T-helper 17 cell (primary cell): ENCODE results near the gene CLNK. TPM values are rescaled to one million over a fixed set of nuclear protein-coding genes. Genes with fewer than 3 reads are reported as not detected.

ENCODE experiments used
- ATAC-seq: fragments of 150-1000 bp; cut with Tn5 transposase; 2 replicates; pipeline ENCODE4 v1.10.0; 2021; ENCODE audit warnings: mild to moderate bottlenecking, moderate library complexity
- DNase-seq, 3 donors: peaks; one replicate each; pipeline versions ENCODE4 v3.0.0 to v3.0.0-alpha.2; 2020 to 2021
- H3K9me3 ChIP-seq: one replicate; pipeline ENCODE4 v1.7.0; 2013; ENCODE audit warnings: low read length, mild to moderate bottlenecking; ENCODE audit not compliant: control insufficient read depth, poor library complexity, severe bottlenecking
- H3K27ac Mint-ChIP-seq: one replicate; pipeline ENCODE4 v1.8.0; 2022; ENCODE audit warnings: mild to moderate bottlenecking, moderate library complexity, mixed read lengths
- H3K27me3 Mint-ChIP-seq: one replicate; pipeline ENCODE4 v1.8.0; 2022; ENCODE audit warnings: mixed read lengths
- H3K36me3 Mint-ChIP-seq: one replicate; pipeline ENCODE4 v1.8.0; 2022; ENCODE audit warnings: low read depth, mixed read lengths
- H3K4me1 Mint-ChIP-seq: one replicate; pipeline ENCODE4 v1.8.0; 2022; ENCODE audit warnings: mild to moderate bottlenecking, mixed read lengths
- H3K4me3 Mint-ChIP-seq: one replicate; pipeline ENCODE4 v1.8.0; 2022; ENCODE audit warnings: mild to moderate bottlenecking, moderate library complexity, mixed read lengths
- total RNA-seq, 4 donors: library from RNA in 2 of 4; stranded (reverse) in 2 of 4; gene quantifications; one replicate each; pipeline ENCODE4 v1.2.3 and lab custom pipeline; 2022 to 2026

The CLNK gene
- total RNA-seq, 2 donors from 2014 or later, result 0.12 to 0.39 TPM

GRCh38 chr4:10667701-10668326, 16.8 kb downstream of the CLNK start:
- DNase-seq (no peak), ATAC-seq (no peak)
- H3K9me3 ChIP-seq, result no peaks in the 10 kb centered on the region
- H3K27ac Mint-ChIP-seq, result no peak overlapping the region
- H3K27me3 Mint-ChIP-seq, result peaks cover 5% of the 10 kb centered on the region
- H3K4me1 Mint-ChIP-seq, result peaks cover 3% of the 10 kb centered on the region
- no peak overlapping the region for H3K4me3 Mint-ChIP-seq
- H3K36me3 Mint-ChIP-seq, result no peaks in the 10 kb centered on the region

- Mint-ChIP-seq H3K4me1 (no peaks in the 10 kb centered on the region), H3K36me3 (no peaks in the 10 kb centered on the region), H3K27me3 (peaks cover 5% of the 10 kb centered on the region), H3K4me3 (no peak overlapping the region), H3K27ac (no peak overlapping the region)
- H3K9me3 ChIP-seq, result no peaks in the 10 kb centered on the region
- ATAC-seq, result no peak
- no peak for DNase-seq
Measured at GRCh38 chr4:10666616-10667015, 18.0 kb downstream of the CLNK start.

GRCh38 chr4:10664408-10664807, 20.2 kb downstream of the CLNK start:
- no peak overlapping the region for H3K27ac Mint-ChIP-seq
- no peak overlapping the region for H3K4me3 Mint-ChIP-seq

GRCh38 chr4:10662937-10663336, 21.6 kb downstream of the CLNK start:
- Mint-ChIP-seq H3K4me1 (peaks cover 2% of the 10 kb centered on the region), H3K36me3 (no peaks in the 10 kb centered on the region), H3K4me3 (no peak overlapping the region), H3K27me3 (peaks cover 5% of the 10 kb centered on the region), H3K27ac (no peak overlapping the region)
- H3K9me3 ChIP-seq, result no peaks in the 10 kb centered on the region
- DNase-seq (no peak), ATAC-seq (no peak)

More at GRCh38 chr4:10664408-10664807, 20.2 kb downstream of the CLNK start:
- ATAC-seq (no peak), DNase-seq (no peak)
- H3K36me3 Mint-ChIP-seq, result no peaks in the 10 kb centered on the region
- H3K9me3 ChIP-seq, result no peaks in the 10 kb centered on the region
- peaks cover 5% of the 10 kb centered on the region for H3K27me3 Mint-ChIP-seq
- H3K4me1 Mint-ChIP-seq, result no peaks in the 10 kb centered on the region

- Mint-ChIP-seq H3K36me3 (no peaks in the 10 kb centered on the region), H3K4me1 (peaks cover 8% of the 10 kb centered on the region), H3K27me3 (peaks cover 5% of the 10 kb centered on the region), H3K4me3 (no peak overlapping the region), H3K27ac (no peak overlapping the region)
- H3K9me3 ChIP-seq, result no peaks in the 10 kb centered on the region
- ATAC-seq (no peak), DNase-seq (no peak)
Measured at GRCh38 chr4:10661047-10661446, 23.5 kb downstream of the CLNK start.

- no peak for DNase-seq
- Mint-ChIP-seq H3K4me3 (no peak overlapping the region), H3K27ac (no peak overlapping the region), H3K4me1 (peaks cover 11% of the 10 kb centered on the region), H3K27me3 (no peaks in the 10 kb centered on the region), H3K36me3 (no peaks in the 10 kb centered on the region)
- ATAC-seq, result no peak
- no peaks in the 10 kb centered on the region for H3K9me3 ChIP-seq
Measured at GRCh38 chr4:10659251-10659650, 25.3 kb downstream of the CLNK start.

- peaks cover 11% of the 10 kb centered on the region for H3K4me1 Mint-ChIP-seq
- H3K36me3 Mint-ChIP-seq, result no peaks in the 10 kb centered on the region
- DNase-seq, result no peak
- no peak for ATAC-seq
- no peaks in the 10 kb centered on the region for H3K27me3 Mint-ChIP-seq
- H3K27ac Mint-ChIP-seq, result peak overlapping the region; percentile 37
- no peaks in the 10 kb centered on the region for H3K9me3 ChIP-seq
- no peak overlapping the region for H3K4me3 Mint-ChIP-seq
Measured at GRCh38 chr4:10656988-10657387, 27.6 kb downstream of the CLNK start.

GRCh38 chr4:10656420-10656819, 28.1 kb downstream of the CLNK start:
- H3K27ac Mint-ChIP-seq, result no peak overlapping the region

GRCh38 chr4:10655968-10656367, 28.6 kb downstream of the CLNK start:
- DNase-seq (no peak), ATAC-seq (no peak)
- Mint-ChIP-seq H3K4me3 (peak overlapping the region; percentile 2), H3K27ac (no peak overlapping the region), H3K27me3 (no peaks in the 10 kb centered on the region), H3K36me3 (no peaks in the 10 kb centered on the region), H3K4me1 (peaks cover 11% of the 10 kb centered on the region)
- H3K9me3 ChIP-seq, result no peaks in the 10 kb centered on the region

More at GRCh38 chr4:10656420-10656819, 28.1 kb downstream of the CLNK start:
- no peaks in the 10 kb centered on the region for H3K27me3 Mint-ChIP-seq
- H3K4me1 Mint-ChIP-seq, result peaks cover 11% of the 10 kb centered on the region
- H3K9me3 ChIP-seq, result no peaks in the 10 kb centered on the region
- ATAC-seq, result no peak
- no peaks in the 10 kb centered on the region for H3K36me3 Mint-ChIP-seq
- no peak for DNase-seq
- no peak overlapping the region for H3K4me3 Mint-ChIP-seq

- ATAC-seq (no peak), DNase-seq (no peak)
- H3K27me3 Mint-ChIP-seq, result peaks cover 11% of the 10 kb centered on the region
- no peaks in the 10 kb centered on the region for H3K4me1 Mint-ChIP-seq
- no peak overlapping the region for H3K27ac Mint-ChIP-seq
- H3K36me3 Mint-ChIP-seq, result no peaks in the 10 kb centered on the region
- no peaks in the 10 kb centered on the region for H3K9me3 ChIP-seq
- no peak overlapping the region for H3K4me3 Mint-ChIP-seq
Measured at GRCh38 chr4:10648479-10648878, 36.1 kb downstream of the CLNK start.

GRCh38 chr4:10647846-10648245, 36.7 kb downstream of the CLNK start:
- no peaks in the 10 kb centered on the region for H3K36me3 Mint-ChIP-seq
- no peak for ATAC-seq

GRCh38 chr4:10643600-10644425, 40.8 kb downstream of the CLNK start:
- ATAC-seq, result no peak
- no peak for DNase-seq
- H3K27ac Mint-ChIP-seq, result no peak overlapping the region
- H3K9me3 ChIP-seq, result no peaks in the 10 kb centered on the region
- no peaks in the 10 kb centered on the region for H3K4me1 Mint-ChIP-seq
- no peak overlapping the region for H3K4me3 Mint-ChIP-seq
- H3K36me3 Mint-ChIP-seq, result no peaks in the 10 kb centered on the region
- no peaks in the 10 kb centered on the region for H3K27me3 Mint-ChIP-seq

More at GRCh38 chr4:10647846-10648245, 36.7 kb downstream of the CLNK start:
- DNase-seq, result no peak
- H3K9me3 ChIP-seq, result no peaks in the 10 kb centered on the region
- Mint-ChIP-seq H3K4me1 (no peaks in the 10 kb centered on the region), H3K27ac (no peak overlapping the region), H3K27me3 (peaks cover 11% of the 10 kb centered on the region), H3K4me3 (no peak overlapping the region)

- DNase-seq (no peak), ATAC-seq (peak; percentile 33)
- no peaks in the 10 kb centered on the region for H3K9me3 ChIP-seq
- H3K4me3 Mint-ChIP-seq, result no peak overlapping the region
- H3K27ac Mint-ChIP-seq, result no peak overlapping the region
- H3K27me3 Mint-ChIP-seq, result peaks cover 4% of the 10 kb centered on the region
- H3K36me3 Mint-ChIP-seq, result no peaks in the 10 kb centered on the region
- no peaks in the 10 kb centered on the region for H3K4me1 Mint-ChIP-seq
Measured at GRCh38 chr4:10640561-10641201, 43.9 kb downstream of the CLNK start.
